Trophoblast cell (in vitro differentiated cells and primary cell): ENCODE measurements around the gene ETV7.

ENCODE experiments used
- DNase-seq, 2 donors: peaks; one replicate each; pipeline ENCODE4 v3.0.0-alpha.2; 2016
- H2AFZ ChIP-seq: 2 replicates; pipeline ENCODE4 v1.6.1; 2013; ENCODE audit warnings: low read length, moderate library complexity, mild to moderate bottlenecking; ENCODE audit not compliant: insufficient read depth, poor library complexity
- H2AK5ac ChIP-seq: 2 replicates; pipeline ENCODE4 v1.6.1; 2013; ENCODE audit warnings: mild to moderate bottlenecking, low read length
- H2BK120ac ChIP-seq: 2 replicates; pipeline ENCODE4 v1.6.1; 2013; ENCODE audit warnings: low read length, mild to moderate bottlenecking, moderate library complexity; ENCODE audit not compliant: insufficient read depth, poor library complexity
- H2BK12ac ChIP-seq: 2 replicates; pipeline ENCODE4 v1.6.1; 2013; ENCODE audit warnings: mild to moderate bottlenecking, low read length, moderate library complexity
- H2BK5ac ChIP-seq: 2 replicates; pipeline ENCODE4 v1.6.1; 2013; ENCODE audit warnings: low read length, low read depth, moderate library complexity, mild to moderate bottlenecking; ENCODE audit not compliant: poor library complexity
- H3K14ac ChIP-seq: 2 replicates; pipeline ENCODE4 v1.6.1; 2013; ENCODE audit warnings: mild to moderate bottlenecking, low read length
- H3K18ac ChIP-seq: 2 replicates; pipeline ENCODE4 v1.6.1; 2013; ENCODE audit warnings: mild to moderate bottlenecking, low read length
- H3K23ac ChIP-seq: 2 replicates; pipeline ENCODE4 v1.6.1; 2013; ENCODE audit warnings: low read length
- H3K27ac ChIP-seq: 2 replicates; pipeline ENCODE4 v1.5.1; 2013; ENCODE audit warnings: low read depth, mild to moderate bottlenecking, inconsistent platforms, low read length, moderate library complexity
- H3K27me3 ChIP-seq: 2 replicates; pipeline ENCODE4 v1.6.1; 2013; ENCODE audit warnings: inconsistent platforms, mild to moderate bottlenecking, low read length, moderate library complexity; ENCODE audit not compliant: insufficient read depth
- H3K36me3 ChIP-seq, 2 experiments: 1 replicate in 1 of 2; 2 replicates in 1 of 2; pipeline ENCODE4 v1.6.1; 2013; ENCODE audit warnings: low read length in 2 of 2, mild to moderate bottlenecking in 2 of 2, moderate library complexity in 1 of 2; ENCODE audit not compliant: insufficient read depth in 2 of 2, control insufficient read depth in 1 of 2
- H3K4ac ChIP-seq: 2 replicates; pipeline ENCODE4 v1.6.1; 2013; ENCODE audit warnings: low read depth, mild to moderate bottlenecking, low read length, moderate library complexity
- H3K4me1 ChIP-seq, 2 experiments: 1 replicate in 1 of 2; 2 replicates in 1 of 2; pipeline ENCODE4 v1.6.1; 2013; ENCODE audit warnings: low read length in 2 of 2, mild to moderate bottlenecking in 2 of 2, moderate library complexity in 1 of 2; ENCODE audit not compliant: insufficient read depth in 2 of 2, control insufficient read depth in 1 of 2
- H3K4me2 ChIP-seq: 2 replicates; pipeline ENCODE4 v1.6.1; 2013; ENCODE audit warnings: inconsistent platforms, mild to moderate bottlenecking, low read length, moderate library complexity
- H3K4me3 ChIP-seq: 2 replicates; pipeline ENCODE4 v1.5.1; 2013; ENCODE audit warnings: mild to moderate bottlenecking, low read depth, low read length, inconsistent platforms
- H3K79me1 ChIP-seq: one replicate; pipeline ENCODE4 v1.6.1; 2013; ENCODE audit warnings: low read length
- H3K79me2 ChIP-seq: 2 replicates; pipeline ENCODE4 v1.6.1; 2013; ENCODE audit warnings: low read length, mild to moderate bottlenecking; ENCODE audit not compliant: control insufficient read depth, insufficient read depth, poor library complexity
- H3K9ac ChIP-seq: 2 replicates; pipeline ENCODE4 v1.6.1; 2013; ENCODE audit warnings: mild to moderate bottlenecking, low read length
- H3K9me3 ChIP-seq: 2 replicates; pipeline ENCODE4 v1.6.1; 2013; ENCODE audit warnings: low read depth, mild to moderate bottlenecking, control low read depth, inconsistent platforms, low read length; ENCODE audit not compliant: insufficient read depth
- H4K12ac ChIP-seq: 2 replicates; pipeline ENCODE4 v1.6.1; 2013; ENCODE audit warnings: low read depth, mild to moderate bottlenecking, low read length, moderate library complexity
- H4K8ac ChIP-seq: 2 replicates; pipeline ENCODE4 v1.6.1; 2013; ENCODE audit warnings: low read depth, mild to moderate bottlenecking, low read length, moderate library complexity
- H4K91ac ChIP-seq: one replicate; pipeline ENCODE4 v1.6.1; 2013; ENCODE audit warnings: low read depth, mild to moderate bottlenecking, low read length, moderate library complexity
- WGBS: extraction: QIAGEN DNeasy Blood & Tissue Kit; methylation state at CpG from one replicate; pipeline ENCODE4 v1.1.7; 2013; ENCODE audit warnings: missing lambda C conversion rate; ENCODE audit not compliant: insufficient read length, insufficient coverage; ENCODE audit errors: extremely low coverage; 5-methylcytosine and 5-hydroxymethylcytosine counted together

The ETV7 gene

DNA sequence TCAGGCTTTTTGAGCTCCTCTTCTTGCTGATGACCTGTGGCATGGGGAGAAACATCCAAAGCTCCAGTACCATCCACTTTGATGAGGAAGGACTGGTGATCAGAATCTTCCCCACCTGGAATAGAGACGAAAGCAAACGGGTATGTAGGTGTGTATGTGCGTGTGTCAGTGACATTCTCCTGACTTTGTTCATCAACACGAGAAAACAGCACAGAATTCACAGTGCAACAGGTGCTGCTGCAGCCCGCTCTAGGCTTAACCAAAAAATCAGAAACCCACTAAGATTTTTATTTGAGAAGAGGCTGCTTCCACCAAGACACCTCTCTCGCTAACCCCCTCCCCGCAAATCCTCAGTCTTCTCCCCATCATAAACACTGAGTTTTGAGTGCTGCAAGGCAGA, 58.9 kb downstream of the ETV7 start:
- Histone ChIP-seq H3K4me3 (no peak overlapping the region), H2BK120ac (no peak overlapping the region), H3K27ac (no peak overlapping the region), H2BK5ac (no peak overlapping the region), H3K14ac (no peak overlapping the region), H3K79me1 (no peaks in the 10 kb centered on the region), H2AK5ac (no peak overlapping the region), H3K18ac (no peak overlapping the region), H4K91ac (no peak overlapping the region), H3K4ac (no peak overlapping the region), H3K4me2 (no peak overlapping the region), H3K79me2 (no peaks in the 10 kb centered on the region), H3K9me3 (peaks cover 2% of the 10 kb centered on the region), H2BK12ac (no peak overlapping the region), H4K8ac (no peak overlapping the region), H2AFZ (no peak overlapping the region), H3K27me3 (no peaks in the 10 kb centered on the region), H3K9ac (no peak overlapping the region), H3K23ac (no peak overlapping the region), H4K12ac (no peak overlapping the region), H3K4me1 (no peaks in the 10 kb centered on the region), H3K36me3 (no peaks in the 10 kb centered on the region)
- no CpG with 5 or more reads among the region's 7 CpGs for whole genome bisulfite sequencing
- DNase-seq, result no peak

DNA sequence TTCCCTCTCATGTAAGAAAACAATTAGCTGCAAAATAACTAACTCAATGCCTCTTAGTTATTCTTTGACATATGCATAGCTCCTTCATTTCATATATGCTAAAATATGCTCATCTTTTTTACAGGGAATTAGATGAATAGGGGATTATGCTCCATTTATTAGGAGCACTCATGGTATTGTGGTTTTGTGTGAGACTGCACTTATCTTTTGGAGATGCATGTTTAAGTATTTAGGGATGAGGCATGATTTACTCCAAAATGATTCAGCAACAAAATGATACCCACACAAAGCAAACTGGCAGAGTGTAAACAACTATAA, 59.6 kb downstream of the ETV7 start:
- Histone ChIP-seq H3K23ac (no peak overlapping the region), H2BK120ac (no peak overlapping the region), H2AFZ (no peak overlapping the region), H3K79me1 (no peaks in the 10 kb centered on the region), H2BK12ac (no peak overlapping the region), H3K36me3 (no peaks in the 10 kb centered on the region), H2BK5ac (no peak overlapping the region), H3K4ac (no peak overlapping the region), H3K9me3 (peaks cover 4% of the 10 kb centered on the region), H4K8ac (no peak overlapping the region), H3K79me2 (no peaks in the 10 kb centered on the region), H3K18ac (no peak overlapping the region), H3K14ac (no peak overlapping the region), H2AK5ac (no peak overlapping the region), H3K4me3 (no peak overlapping the region), H3K9ac (no peak overlapping the region), H4K12ac (no peak overlapping the region), H3K4me1 (no peaks in the 10 kb centered on the region), H3K4me2 (no peak overlapping the region), H4K91ac (no peak overlapping the region), H3K27me3 (no peaks in the 10 kb centered on the region), H3K27ac (no peak overlapping the region)
- no peak for DNase-seq

DNA sequence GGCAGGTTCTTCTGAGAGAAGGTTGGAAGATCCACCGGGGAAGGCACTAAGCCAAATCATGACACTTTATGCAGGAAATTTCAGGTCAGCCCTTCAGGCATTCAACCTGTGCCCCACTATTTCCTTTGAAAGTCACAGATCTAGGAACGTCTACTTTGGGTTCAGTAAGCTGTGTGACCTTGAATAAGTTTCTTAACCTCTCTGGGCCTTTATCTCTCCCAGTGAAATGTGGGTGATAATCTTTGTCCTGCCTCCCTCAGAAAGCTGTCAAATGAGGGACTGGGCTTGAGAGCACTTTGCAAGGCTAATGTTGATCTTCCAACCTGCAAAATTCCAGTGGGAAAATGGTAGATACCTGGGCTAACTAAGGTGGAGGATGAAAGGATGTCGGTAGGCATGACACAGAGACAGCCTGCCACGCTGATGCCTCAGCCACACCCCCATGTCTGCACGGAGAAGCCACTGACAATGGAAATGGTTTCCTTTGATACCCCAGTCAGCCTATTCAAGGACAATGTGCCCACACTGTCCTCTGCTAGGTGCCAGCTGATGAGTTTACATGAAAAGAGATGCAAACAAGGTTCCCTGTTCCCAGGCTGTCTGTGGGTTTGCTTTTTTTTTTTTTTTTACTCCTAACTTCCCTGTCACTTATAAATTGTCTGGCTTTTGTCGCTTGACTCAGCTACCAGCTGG, 60.1 kb downstream of the ETV7 start:
- Histone ChIP-seq H4K8ac (no peak overlapping the region), H3K79me1 (no peaks in the 10 kb centered on the region), H3K18ac (no peak overlapping the region), H2BK120ac (no peak overlapping the region), H2BK12ac (no peak overlapping the region), H3K4me3 (no peak overlapping the region), H2AFZ (no peak overlapping the region), H3K36me3 (no peaks in the 10 kb centered on the region), H4K12ac (no peak overlapping the region), H3K9me3 (peaks cover 4% of the 10 kb centered on the region), H3K14ac (no peak overlapping the region), H4K91ac (no peak overlapping the region), H3K27ac (no peak overlapping the region), H3K79me2 (no peaks in the 10 kb centered on the region), H2AK5ac (no peak overlapping the region), H3K9ac (no peak overlapping the region), H3K4me1 (no peaks in the 10 kb centered on the region), H2BK5ac (no peak overlapping the region), H3K4me2 (no peak overlapping the region), H3K4ac (no peak overlapping the region), H3K23ac (no peak overlapping the region), H3K27me3 (no peaks in the 10 kb centered on the region)
- no CpG with 5 or more reads among the region's 6 CpGs for WGBS
- DNase-seq, result no peak

DNA sequence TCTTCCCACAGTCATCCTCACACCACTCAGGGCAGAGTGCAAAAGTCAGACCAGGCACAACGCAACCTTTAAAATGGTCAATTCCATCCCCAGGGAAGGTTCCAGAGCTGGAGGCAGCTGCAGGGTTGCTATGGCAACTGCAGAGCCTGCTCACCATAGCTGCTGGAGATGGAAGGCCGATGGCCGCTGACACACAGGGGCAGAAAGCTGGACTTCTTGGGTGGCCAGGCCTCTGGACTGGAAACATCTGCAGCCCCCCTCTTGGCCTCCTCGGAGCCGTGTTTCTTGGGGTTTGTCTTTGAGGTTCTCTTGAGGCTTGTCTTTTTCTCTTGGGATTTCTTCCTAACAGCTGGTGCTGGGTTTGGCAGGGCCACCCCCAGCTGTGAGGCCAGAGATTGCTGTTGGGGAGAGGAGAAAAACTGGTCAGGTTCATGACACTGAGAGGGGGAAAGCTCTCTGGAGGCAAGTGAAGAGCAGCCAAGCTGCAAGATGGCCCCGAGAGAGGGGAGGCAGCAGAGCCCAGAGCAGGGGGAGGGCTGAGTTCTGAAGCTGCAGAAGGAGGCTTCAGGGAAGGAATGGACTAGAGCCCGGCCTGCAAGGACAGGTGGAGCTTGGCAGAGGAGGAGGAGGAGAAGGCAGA, 61.0 kb downstream of the ETV7 start:
- no peak overlapping the region for H4K91ac ChIP-seq
- H3K9ac ChIP-seq, result no peak overlapping the region
- H4K8ac ChIP-seq, result no peak overlapping the region
- H3K18ac ChIP-seq, result no peak overlapping the region
- no peak overlapping the region for H4K12ac ChIP-seq
- no CpG with 5 or more reads among the region's 7 CpGs for WGBS
- H3K4me1 ChIP-seq, result no peaks in the 10 kb centered on the region
- no peak overlapping the region for H3K4me3 ChIP-seq
- no peaks in the 10 kb centered on the region for H3K27me3 ChIP-seq
- H2BK120ac ChIP-seq, result no peak overlapping the region
- peak in 1 of 2 donors; percentile 31 for DNase-seq
- H3K4ac ChIP-seq, result no peak overlapping the region
- H2BK12ac ChIP-seq, result no peak overlapping the region
- no peak overlapping the region for H2AFZ ChIP-seq
- H2AK5ac ChIP-seq, result no peak overlapping the region
- H3K36me3 ChIP-seq, result no peaks in the 10 kb centered on the region
- H3K9me3 ChIP-seq, result peaks cover 3% of the 10 kb centered on the region
- H3K79me1 ChIP-seq, result no peaks in the 10 kb centered on the region
- H3K23ac ChIP-seq, result no peak overlapping the region
- no peak overlapping the region for H3K14ac ChIP-seq
- no peak overlapping the region for H2BK5ac ChIP-seq
- no peaks in the 10 kb centered on the region for H3K79me2 ChIP-seq
- no peak overlapping the region for H3K4me2 ChIP-seq
- H3K27ac ChIP-seq, result no peak overlapping the region
